Measurements from ENCODE around the gene ADCYAP1R1.

- TF ChIP-seq POLR2A (IDR thresholded peaks at IDR 0.05; ENCODE audit: low read length) (no peak), GATA1 (IDR thresholded peaks at IDR 0.05; ENCODE audit: low read depth, low read length) (no peak)
These were observed 22.9 kb downstream of the ADCYAP1R1 start for GRCh38 chr7:31075086-31075405.

Data from erythroblast (primary cell).